GM21619 (cell line): ENCODE data around the gene DCLK2.

Source experiments
- ATAC-seq: cut with Tn5 transposase; IDR thresholded peaks from one replicate; pipeline ENCODE4 v1.9.1; 2021; ENCODE audit not compliant: unreplicated experiment

DCLK2 gene

DNA sequence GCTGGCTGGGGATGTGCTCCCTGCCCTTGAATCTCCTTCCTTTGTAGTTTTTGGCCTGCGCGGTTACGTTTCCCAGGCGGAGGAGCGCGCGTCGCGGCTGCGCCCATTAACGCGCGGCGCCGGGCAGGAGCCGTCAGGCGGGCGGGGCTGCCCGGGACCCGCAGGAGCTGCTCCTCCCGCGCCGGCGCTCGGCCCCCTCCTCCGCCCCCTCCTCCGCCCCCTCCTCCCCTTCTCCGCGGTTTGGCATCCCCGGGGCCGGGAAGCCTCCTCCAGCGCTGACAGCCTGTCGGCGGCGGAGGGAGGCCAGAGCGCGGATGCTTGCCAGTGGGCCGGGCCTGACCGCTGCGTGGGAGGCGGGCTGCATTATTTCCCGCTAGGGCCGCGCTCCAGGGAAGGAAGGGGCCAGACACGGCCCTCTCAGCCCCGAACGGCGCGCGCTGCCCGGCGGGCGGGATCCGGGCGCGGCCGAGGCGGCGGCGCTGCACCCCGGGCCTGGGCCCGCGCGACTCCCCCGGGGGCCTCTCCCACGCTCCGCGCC, at the start of gene DCLK2:
Gene DCLK2, plus strand, starts transcription at position 405 of the 538 bp plus-strand sequence. CDS start 583 bp downstream, outside the sequence.
- no peak for ATAC-seq

DNA sequence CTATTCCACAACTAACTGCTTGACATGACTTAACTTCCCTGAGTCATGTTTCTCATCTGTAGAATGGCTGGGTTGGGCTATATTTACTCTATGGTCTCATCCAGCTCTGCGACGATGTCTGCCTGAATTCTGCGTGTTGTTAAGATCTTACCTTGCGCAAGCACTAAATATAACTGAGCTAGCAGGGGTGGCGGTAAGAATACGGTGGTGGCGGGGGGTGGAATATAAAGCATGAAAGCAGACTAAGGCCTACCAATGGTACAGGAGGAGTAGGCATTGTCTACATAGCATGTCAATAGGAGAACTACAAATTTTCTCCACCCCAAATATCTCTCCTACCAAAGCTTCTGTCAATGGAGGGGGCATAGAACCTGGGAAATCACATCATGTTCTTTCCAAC, 45.7 kb upstream of the DCLK2 start:
- no peak for ATAC-seq

DNA sequence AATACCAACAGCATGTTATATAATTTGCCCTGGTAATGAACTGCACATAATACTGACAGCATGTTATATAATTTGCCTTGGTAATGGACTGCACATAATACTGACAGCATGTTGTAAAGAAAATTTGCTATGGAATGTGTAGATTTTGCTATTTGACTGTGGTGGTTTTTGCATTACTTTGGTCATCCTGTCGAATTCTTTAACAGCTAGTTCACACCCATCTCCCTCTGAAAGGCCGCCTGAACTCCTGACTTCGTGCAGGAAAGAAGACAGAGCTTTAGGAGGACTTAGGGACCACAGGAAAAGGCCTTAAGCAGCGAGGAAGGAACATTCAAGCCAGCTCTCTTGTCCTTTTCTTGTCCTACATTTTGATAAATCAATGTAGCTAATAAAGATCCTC, 45.2 kb upstream of the DCLK2 start:
- no peak for ATAC-seq

GRCh38 chr4:150033901-150034300, 44.3 kb upstream of the DCLK2 start:
- ATAC-seq, result no peak

DNA sequence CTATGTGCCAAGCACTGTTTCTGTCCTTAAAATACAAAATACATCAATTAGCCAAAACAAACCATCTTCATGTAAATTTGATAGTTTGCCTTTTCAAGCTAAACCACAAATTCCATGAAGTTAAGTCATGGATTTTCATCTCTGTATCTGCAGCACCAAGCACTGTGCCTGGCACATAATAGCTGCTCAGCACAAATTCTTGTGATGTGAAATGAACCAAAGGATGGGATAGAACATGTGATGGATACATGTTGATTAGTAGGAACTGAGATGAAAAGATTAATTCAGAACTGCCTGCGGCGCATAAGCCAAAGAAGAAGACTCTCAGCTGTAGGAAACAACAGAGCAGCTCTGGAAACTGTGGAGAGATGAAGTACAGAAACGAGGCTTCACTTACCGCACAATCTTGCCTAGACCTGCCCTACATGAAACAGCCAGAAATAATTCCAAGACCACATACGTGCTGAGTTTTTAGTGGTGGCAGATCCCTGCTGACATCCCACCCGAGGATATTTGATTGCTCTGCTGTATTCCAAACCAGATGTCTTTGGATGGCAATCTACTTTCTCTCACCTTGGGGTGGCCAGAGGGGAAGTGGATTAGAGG, 40.9 kb upstream of the DCLK2 start:
- ATAC-seq, result no peak

- peak; percentile 92 for ATAC-seq
Observed at GRCh38 chr4:150038335-150039076, 39.7 kb upstream of the DCLK2 start.

GRCh38 chr4:150039274-150040127, 38.7 kb upstream of the DCLK2 start:
- no peak for ATAC-seq

DNA sequence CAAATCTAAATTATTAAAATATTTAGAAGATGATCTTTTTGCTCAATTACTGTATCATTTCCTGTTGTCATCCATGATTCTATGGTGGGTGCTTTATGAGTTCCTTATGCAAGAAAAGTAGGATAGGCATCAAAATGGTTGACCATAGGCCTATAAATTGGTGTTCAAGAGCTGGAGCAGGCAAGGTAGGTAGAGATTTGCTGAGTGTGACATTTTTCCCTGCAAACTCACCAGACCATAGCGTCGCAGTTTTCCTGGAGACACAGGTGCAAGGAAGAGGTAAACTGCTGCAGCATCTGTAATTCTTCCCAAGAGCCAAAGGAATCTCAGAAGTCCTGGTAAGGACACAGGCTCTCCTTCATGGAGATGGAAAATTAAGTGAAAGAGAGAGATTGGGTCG, 33.7 kb upstream of the DCLK2 start:
- no peak for ATAC-seq

DNA sequence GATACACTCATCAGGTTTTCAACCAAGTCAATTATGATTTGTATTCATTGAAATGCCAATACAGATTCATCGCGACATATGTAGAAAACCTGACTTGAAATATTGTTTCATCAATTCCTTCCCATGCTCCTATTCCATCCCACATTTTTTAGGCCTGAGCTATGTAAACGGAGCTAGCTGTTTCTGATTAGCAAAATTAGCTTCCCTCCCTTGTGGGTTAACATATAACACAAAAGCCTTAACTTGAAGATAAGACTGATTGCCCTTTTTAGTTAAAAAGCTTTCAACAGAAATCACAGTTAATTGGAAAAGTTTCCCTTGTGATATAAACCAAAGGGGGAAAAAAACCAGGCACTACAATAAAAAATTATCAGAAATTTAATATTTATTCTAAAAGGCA, 32.8 kb upstream of the DCLK2 start:
- no peak for ATAC-seq

DNA sequence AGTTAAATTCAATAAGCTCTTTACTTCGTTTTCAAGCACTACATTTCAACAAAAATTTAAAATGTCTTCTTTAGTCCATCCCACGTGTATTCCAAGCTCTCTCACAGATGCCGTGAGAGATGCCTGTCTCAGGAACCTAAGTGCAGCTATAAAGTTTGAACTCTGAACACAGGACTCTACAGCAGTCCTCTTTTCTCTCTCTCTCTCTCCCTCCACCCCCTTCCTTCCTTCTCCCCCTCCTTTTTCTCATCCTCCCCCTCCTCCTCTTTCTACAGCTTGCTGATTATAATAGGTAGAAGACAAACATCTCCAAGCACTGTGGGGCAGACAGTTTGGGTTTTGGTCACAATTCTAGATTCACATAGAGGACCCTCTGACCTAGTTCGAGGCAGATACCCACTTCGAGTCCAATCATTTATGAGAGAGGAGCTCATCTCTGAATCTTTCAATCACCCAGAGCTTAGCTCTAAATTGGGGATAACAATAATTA, 31.5 kb upstream of the DCLK2 start:
- no peak for ATAC-seq

GRCh38 chr4:150047546-150047945, 30.7 kb upstream of the DCLK2 start:
- no peak for ATAC-seq

- ATAC-seq, result no peak
Observed at GRCh38 chr4:150049682-150050081, 28.6 kb upstream of the DCLK2 start.

- ATAC-seq, result no peak
Observed at GRCh38 chr4:150050566-150050965, 27.7 kb upstream of the DCLK2 start.

GRCh38 chr4:150051111-150051510, 27.1 kb upstream of the DCLK2 start:
- ATAC-seq, result no peak

GRCh38 chr4:150055467-150055866, 22.8 kb upstream of the DCLK2 start:
- no peak for ATAC-seq

DNA sequence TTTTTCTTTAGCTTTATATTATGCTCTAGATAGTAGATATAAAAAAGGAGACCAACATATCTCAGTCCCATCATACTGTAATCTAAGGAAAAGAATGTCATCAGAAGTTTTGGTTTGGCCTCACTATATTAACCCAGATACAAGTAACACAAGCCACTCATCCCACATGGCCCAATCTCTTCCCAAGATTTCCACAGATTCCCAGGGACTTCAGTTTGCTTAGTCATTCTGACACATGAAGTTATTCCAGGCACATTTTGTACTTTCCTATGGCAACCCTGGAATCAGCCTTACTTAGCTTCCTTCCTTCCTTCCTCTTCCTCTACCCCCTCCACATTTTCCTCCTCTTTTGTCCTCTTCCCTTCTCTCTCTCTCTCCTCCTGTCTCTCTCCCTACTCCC, 21.7 kb upstream of the DCLK2 start:
- ATAC-seq, result no peak

DNA sequence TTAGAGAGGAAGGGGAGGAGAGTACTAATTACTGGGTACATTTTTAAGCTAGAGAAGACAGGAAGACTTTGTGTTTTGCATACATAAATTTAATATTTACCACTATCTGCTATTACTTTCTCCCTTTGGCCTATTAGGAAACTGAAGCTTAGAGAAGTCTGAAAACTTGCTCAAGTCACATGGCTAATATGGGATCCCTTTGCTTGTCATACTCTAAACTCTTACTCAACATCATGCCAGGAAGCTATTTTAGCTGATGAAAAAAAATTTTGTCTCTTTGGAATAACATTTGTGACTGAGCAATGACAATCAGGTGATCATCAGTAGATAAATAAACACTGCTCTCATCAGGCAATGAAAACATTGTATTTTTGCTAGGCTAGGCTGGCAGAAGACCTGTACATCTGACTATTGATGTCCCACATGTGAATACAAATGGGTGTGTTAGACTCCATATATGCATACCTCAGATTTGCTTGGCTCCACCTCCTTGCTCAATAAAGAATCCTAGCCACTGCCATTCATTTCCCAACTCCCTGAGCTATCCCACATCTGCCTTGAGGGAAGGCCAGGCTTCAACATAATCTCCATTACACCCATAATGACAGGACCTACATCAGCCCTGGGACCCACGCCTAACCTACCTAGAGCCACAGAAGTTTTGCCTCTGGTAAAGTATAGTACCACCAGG, 17.0 kb upstream of the DCLK2 start:
- ATAC-seq, result no peak

GRCh38 chr4:150063128-150063527, 15.1 kb upstream of the DCLK2 start:
- ATAC-seq, result no peak

- ATAC-seq, result no peak
Observed at GRCh38 chr4:150065740-150066139, 12.5 kb upstream of the DCLK2 start.

GRCh38 chr4:150067859-150068258, 10.4 kb upstream of the DCLK2 start:
- ATAC-seq, result no peak
